DLD1 (cell line): ENCODE results near the gene CARD9.
"Not testable (repeated sequence)": the region's sequence is repeated elsewhere in the genome, so short reads cannot be mapped to it uniquely, and the experiment has no call there.

Experiments
- in situ Hi-C: cut with HindIII; loops from 2 replicates; pipeline ENCODE4 v1.10.0; 2017; ENCODE audit warnings: low sequenced_read_pairs

The CARD9 gene

GRCh38 chr9:136373300-136374182, at the start of gene CARD9:
TSS of gene CARD9 (minus strand) at chr9:136373669. CDS start at chr9:136372078, 1,591 bp downstream.
- in situ Hi-C loops, result no loop called here

GRCh38 chr9:136422876-136423275, 49.4 kb upstream of the CARD9 start:
- in situ Hi-C loops, result no loop called here

- in situ Hi-C loops, result no loop called here
Measured at GRCh38 chr9:136421791-136422190, 48.3 kb upstream of the CARD9 start.

- in situ Hi-C loops, result no loop called here
Measured at GRCh38 chr9:136419092-136419420, 45.6 kb upstream of the CARD9 start.

GRCh38 chr9:136418182-136419091, 45.0 kb upstream of the CARD9 start:
- in situ Hi-C loops, result no loop called here

- in situ Hi-C loops, result no loop called here
Measured at GRCh38 chr9:136416914-136417313, 43.4 kb upstream of the CARD9 start.

- in situ Hi-C loops, result no loop called here
Measured at GRCh38 chr9:136416427-136416826, 43.0 kb upstream of the CARD9 start.

- in situ Hi-C loops, result no loop called here
Measured at GRCh38 chr9:136412962-136413361, 39.5 kb upstream of the CARD9 start.

GRCh38 chr9:136411378-136411777, 37.9 kb upstream of the CARD9 start:
- in situ Hi-C loops, result no loop called here

- in situ Hi-C loops, result no loop called here
Measured at GRCh38 chr9:136410500-136411287, 37.2 kb upstream of the CARD9 start, which contains the start of the genes ENTR1 and PMPCA. TSS of gene ENTR1 (minus strand) at chr9:136410614. CDS start at chr9:136410397, 217 bp downstream. TSS of gene PMPCA (plus strand) at chr9:136410658. CDS start at chr9:136410669, 11 bp downstream.

- in situ Hi-C loops, result no loop called here
Measured at GRCh38 chr9:136409557-136410455, 36.3 kb upstream of the CARD9 start.

- in situ Hi-C loops, result no loop called here
Measured at GRCh38 chr9:136407911-136408310, 34.4 kb upstream of the CARD9 start.

GRCh38 chr9:136407061-136407460, 33.6 kb upstream of the CARD9 start:
- in situ Hi-C loops, result not testable (repeated sequence)

- in situ Hi-C loops, result not testable (repeated sequence)
Measured at GRCh38 chr9:136405904-136406303, 32.4 kb upstream of the CARD9 start.

- in situ Hi-C loops, result no loop called here
Measured at GRCh38 chr9:136405481-136405880, 32.0 kb upstream of the CARD9 start.

- in situ Hi-C loops, result no loop called here
Measured at GRCh38 chr9:136404801-136405136, 31.3 kb upstream of the CARD9 start.

- in situ Hi-C loops, result no loop called here
Measured at GRCh38 chr9:136403915-136404800, 30.7 kb upstream of the CARD9 start.

GRCh38 chr9:136403538-136403914, 30.1 kb upstream of the CARD9 start:
- in situ Hi-C loops, result no loop called here

- in situ Hi-C loops, result no loop called here
Measured at GRCh38 chr9:136402067-136402466, 28.6 kb upstream of the CARD9 start.
